HG03571 (cell line): ENCODE results near the gene CCM2.
"Not testable (repeated sequence)": the region's sequence is repeated elsewhere in the genome, so short reads cannot be mapped to it uniquely, and the experiment has no call there.

Experiments used
- ATAC-seq: cut with Tn5 transposase; IDR thresholded peaks from one replicate; pipeline ENCODE4 v1.9.1; 2021; ENCODE audit not compliant: unreplicated experiment

Gene CCM2

GRCh38 chr7:45032421-45032820 is 32.4 kb downstream of the CCM2 start:
- no peak for ATAC-seq

GRCh38 chr7:45033261-45033930 is 33.4 kb downstream of the CCM2 start:
- no peak for ATAC-seq

GRCh38 chr7:45033931-45034290 is 33.9 kb downstream of the CCM2 start:
- ATAC-seq = no peak

GRCh38 chr7:45034710-45035109 is 34.7 kb downstream of the CCM2 start:
- ATAC-seq = not testable (repeated sequence)

GRCh38 chr7:45035371-45035770 is 35.4 kb downstream of the CCM2 start:
- ATAC-seq = no peak

GRCh38 chr7:45035893-45036292 is 35.9 kb downstream of the CCM2 start:
- ATAC-seq = no peak

GRCh38 chr7:45036317-45036716 is 36.3 kb downstream of the CCM2 start:
- no peak for ATAC-seq

- ATAC-seq = no peak
These were observed 36.8 kb downstream of the CCM2 start for GRCh38 chr7:45036796-45037195.

DNA sequence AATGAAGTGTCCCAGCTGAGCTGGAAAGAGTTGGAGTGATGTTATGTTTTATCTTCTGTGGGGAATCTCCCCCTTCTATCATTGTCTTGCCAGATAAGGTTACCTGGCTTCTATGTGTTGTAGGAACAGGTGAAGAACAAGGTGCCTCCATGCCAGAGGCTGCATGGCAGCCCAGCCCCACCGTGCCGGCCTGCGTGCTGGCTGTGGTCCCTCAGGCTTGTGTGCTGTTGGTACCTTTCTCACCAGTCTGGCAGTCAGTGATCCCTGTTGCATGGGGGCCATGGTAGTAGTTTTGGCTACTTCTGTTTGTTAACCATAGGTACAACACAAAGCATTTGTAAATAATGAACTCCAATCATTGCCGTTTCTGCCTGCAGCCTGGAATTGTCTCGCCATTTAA is 37.9 kb downstream of the CCM2 start:
- no peak for ATAC-seq

- ATAC-seq = no peak
These were observed 39.1 kb downstream of the CCM2 start for GRCh38 chr7:45039106-45039505.

- ATAC-seq = no peak
These were observed 44.3 kb downstream of the CCM2 start for GRCh38 chr7:45044338-45044737.

DNA sequence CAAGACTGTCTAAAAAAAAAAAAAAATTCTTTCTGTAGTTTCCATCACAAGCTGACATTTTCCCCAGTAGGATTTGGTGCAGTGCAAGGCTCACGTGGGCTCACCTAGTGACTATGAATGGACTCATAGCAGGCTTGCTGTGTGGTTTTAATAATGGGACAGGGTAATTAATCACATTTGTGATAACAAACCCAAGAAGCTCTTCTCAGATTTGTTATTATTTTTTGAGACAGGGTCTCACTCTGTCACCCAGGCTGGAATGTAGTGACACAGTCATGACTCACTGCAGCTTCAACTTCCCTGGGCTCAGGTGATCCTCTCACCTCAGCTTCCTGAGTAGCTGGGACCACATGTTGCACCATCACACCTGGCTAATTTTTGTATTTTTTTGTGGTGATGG is 48.7 kb downstream of the CCM2 start:
- no peak for ATAC-seq

DNA sequence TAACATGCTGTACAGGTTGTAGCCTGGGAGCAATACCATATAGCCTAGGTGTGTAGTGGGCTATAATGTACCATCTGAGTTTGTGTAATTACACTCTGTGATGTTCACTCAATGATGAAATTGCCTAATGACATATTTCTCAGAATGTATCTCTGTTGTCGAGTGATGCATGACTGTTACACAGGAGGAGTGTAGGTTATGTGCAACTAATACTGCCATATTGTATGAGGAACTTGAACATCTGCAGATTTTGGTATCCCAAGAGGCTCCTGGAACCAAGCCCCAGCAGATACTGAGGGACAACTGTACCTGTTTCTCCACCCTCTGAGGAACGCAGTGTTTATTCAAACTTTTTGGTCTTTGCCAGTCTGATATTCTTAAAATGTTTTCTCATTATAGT is 50.2 kb downstream of the CCM2 start:
- no peak for ATAC-seq

GRCh38 chr7:45052011-45052410 is 52.0 kb downstream of the CCM2 start:
- ATAC-seq = no peak

GRCh38 chr7:45053401-45053800 is 53.4 kb downstream of the CCM2 start:
- ATAC-seq = no peak

GRCh38 chr7:45053941-45054340 is 53.9 kb downstream of the CCM2 start:
- ATAC-seq = no peak

DNA sequence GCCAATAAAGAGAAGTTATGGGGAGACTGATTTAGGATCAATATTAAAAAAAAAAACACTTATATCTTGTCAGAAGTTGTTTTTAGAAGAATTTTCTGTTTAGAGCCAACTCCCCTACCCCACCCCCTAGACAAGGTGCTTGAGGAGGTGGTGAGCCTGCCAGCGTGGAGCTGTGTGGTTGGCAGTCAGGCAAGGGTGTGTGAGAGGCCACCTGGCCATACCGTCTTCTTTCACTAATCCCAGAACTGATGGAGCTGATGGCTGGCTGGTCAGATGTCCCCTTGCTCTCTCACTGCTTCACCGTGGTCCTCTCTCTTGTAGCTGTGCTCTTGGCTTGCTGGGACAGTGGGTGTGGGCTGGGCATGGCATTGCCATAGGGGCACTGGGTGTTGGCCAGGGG is 54.4 kb downstream of the CCM2 start:
- no peak for ATAC-seq

DNA sequence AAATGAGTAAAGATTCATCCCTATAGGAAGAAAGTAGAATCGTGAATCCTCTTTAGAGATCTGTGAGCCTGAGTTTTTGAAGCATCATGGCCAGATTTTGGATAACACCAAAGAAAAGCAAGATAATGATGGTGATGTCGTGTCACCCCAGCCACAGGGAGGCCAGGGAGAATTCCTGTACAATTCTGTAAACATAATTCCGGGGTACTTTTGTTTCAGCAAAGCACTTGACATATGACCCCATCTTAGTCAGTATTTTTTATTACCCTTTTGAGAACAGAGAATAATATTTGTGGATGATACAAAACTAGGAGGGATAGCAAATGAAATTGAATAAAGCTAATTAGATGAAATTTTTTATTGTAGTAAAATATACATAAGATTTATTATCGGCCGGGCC is 55.0 kb downstream of the CCM2 start:
- no peak for ATAC-seq

DNA sequence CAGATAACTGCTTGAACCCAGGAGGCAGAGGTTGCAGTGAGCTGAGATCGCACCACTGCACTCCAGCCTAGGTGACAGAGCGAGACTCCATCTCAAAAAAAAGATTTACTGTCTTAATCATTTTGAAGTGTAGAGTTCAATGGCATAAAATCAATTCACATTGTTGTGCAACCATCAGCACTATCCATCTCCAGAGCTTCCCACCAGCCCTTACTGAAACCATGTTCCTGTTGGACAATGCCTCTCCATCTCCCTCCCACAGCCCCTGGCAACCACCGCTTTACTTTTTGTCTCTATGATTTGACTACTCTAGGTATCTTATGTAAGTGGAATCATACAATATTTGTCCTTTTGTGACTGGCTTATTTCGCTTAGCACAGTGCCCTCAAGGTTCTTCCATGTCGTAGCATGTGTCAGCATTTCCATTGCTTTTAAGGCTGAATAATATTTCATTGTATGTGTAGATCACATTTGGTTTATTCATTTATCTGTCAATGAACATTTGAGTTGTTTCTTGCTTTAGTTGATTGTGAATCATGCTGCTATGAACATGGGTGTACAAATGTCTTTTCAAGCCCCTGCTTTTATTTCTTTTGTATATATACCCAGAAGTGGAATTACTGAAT is 55.7 kb downstream of the CCM2 start:
- ATAC-seq = no peak

DNA sequence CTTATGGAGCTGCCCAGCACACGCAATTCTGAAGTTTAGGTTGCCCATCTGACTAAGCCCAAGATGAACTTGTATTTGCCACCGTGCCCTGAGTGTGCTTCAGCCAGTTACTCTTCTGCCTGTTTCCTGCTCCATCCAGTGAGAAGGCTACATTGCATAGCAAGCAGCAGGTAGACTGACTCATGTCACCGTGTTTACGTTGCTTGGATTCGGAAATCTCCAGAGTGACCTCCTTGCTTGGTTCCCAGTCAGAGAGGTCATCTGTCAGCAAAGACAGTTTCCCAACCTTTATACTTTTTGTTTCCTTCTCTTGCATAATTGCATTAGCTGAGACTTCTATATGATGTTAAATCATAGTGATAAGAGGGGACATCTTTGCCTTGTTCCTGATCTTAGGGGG is 57.9 kb downstream of the CCM2 start:
- no peak for ATAC-seq

- ATAC-seq = no peak
These were observed 60.3 kb downstream of the CCM2 start for GRCh38 chr7:45060295-45060694.

DNA sequence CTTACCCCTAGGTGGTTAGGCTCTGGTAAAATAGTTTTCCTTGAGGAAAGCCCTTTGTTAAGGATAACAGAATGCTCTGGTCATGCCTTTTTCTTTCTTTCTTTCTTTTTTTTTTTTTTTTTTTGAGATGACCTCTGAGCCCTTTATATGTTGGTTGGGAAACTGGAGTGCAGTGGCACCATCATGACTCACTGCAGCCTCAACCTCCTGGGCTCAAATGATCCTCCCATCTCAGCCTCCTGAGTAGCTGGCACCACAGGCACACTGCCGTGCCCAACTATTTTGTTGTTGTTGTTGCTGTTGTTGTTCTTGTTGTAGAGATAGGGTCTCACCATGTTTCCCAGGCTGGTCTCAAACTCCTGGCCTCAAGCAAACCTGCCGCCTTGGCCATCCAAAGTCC is 61.4 kb downstream of the CCM2 start:
- no peak for ATAC-seq

- no peak for ATAC-seq
These were observed 61.9 kb downstream of the CCM2 start for GRCh38 chr7:45061806-45062425.
